Measurements from ENCODE around the gene PCTP. TPM values are rescaled to one million over a fixed set of nuclear protein-coding genes. Genes with fewer than 3 reads are reported as not detected.

The PCTP gene
- total RNA-seq, 1 experiment from 2014 or later = 17.1 TPM

DNA sequence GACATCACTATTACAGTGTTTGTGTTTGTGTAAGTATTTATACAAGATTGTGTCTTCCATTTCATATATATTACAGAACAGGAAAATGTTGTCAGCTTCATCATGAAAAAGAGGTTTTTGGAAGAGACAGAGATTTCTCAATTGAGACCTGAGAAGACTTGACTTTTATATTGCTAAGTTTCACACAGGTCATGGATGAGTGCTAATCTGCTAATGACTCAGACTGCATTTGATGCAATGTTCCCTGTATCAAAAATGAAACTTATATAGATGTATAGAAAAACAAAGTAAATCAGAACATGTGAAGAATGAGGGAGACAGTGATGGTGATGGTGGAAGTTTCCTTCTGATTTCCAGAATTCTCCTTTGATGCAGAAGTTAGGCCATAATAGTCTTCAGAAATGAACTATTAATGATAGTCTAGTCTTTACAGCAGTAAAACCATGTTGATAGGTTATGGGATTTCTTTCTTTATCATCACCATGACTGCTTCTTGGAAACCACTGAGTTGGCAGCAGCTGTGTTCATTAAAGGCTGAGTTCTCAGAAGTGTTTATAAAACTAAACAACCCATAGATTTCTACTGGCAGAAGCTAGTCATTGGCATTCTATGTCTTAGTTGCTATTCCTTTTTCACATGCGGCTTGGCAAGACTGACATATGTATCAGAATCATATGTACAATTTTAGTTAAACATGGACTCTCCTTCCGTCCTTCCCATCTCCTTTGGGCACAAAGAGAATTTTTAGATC lies 56.1 kb downstream of the PCTP start:
- Histone ChIP-seq H3K14ac (ENCODE audit: insufficient read depth, low read length) (no peak overlapping the region), H2BK120ac (ENCODE audit: low read depth, low read length, poor library complexity, severe bottlenecking) (no peak overlapping the region), H3K23ac (ENCODE audit: insufficient read length, low read depth, low read length) (no peak overlapping the region), H4K5ac (ENCODE audit: insufficient read length, low read depth, low read length) (no peak overlapping the region), H3T11ph (ENCODE audit: low read length) (no peak overlapping the region), H3K56ac (ENCODE audit: insufficient read length, low read depth, low read length) (no peak overlapping the region), H2BK12ac (ENCODE audit: insufficient read length, low read depth, low read length) (no peak overlapping the region), H3K23me2 (ENCODE audit: insufficient read length, low read depth, low read length, poor library complexity, severe bottlenecking) (no peaks in the 10 kb centered on the region), H3K4ac (ENCODE audit: low read depth, low read length) (no peak overlapping the region), H3K18ac (ENCODE audit: insufficient read length, low read depth, low read length) (no peak overlapping the region), H3K4me2 (ENCODE audit: insufficient read depth, insufficient read length, low read length) (no peak overlapping the region), H2AFZ (ENCODE audit: low read length) (no peak overlapping the region), H2BK5ac (ENCODE audit: insufficient read length, low read length) (no peak overlapping the region), H4K91ac (ENCODE audit: insufficient read length, low read depth, low read length) (no peak overlapping the region), H3K79me2 (ENCODE audit: insufficient read depth, low read length) (no peaks in the 10 kb centered on the region), H3K27me3 (ENCODE audit: insufficient read depth, low read length) (no peaks in the 10 kb centered on the region), H2AK5ac (ENCODE audit: insufficient read length, low read length) (no peak overlapping the region), H2BK15ac (ENCODE audit: low read depth, low read length) (no peak overlapping the region), H3K79me1 (ENCODE audit: insufficient read depth, low read depth, low read length, poor library complexity, severe bottlenecking) (no peaks in the 10 kb centered on the region), H4K20me1 (ENCODE audit: control insufficient read depth, insufficient read depth, insufficient read length) (no peaks in the 10 kb centered on the region), H2BK20ac (ENCODE audit: low read depth, low read length, poor library complexity, severe bottlenecking) (no peak overlapping the region), H4K8ac (replicated peaks; ENCODE audit: insufficient read length, low read depth, low read length) (no peak overlapping the region), H3K4me1 (ENCODE audit: insufficient read depth, low read length) (no peaks in the 10 kb centered on the region), H3K27ac (ENCODE audit: insufficient read length, low read depth, low read length) (no peak overlapping the region), H3K9ac (ENCODE audit: extremely low read depth, insufficient read length, low read length) (no peak overlapping the region), H3K9me3 (ENCODE audit: control insufficient read depth, low read depth, low read length) (no peaks in the 10 kb centered on the region)
- Mint-ChIP-seq H3K4me1 (no peaks in the 10 kb centered on the region), H3K36me3 (ENCODE audit: insufficient read depth in 1 of 3, low read depth in 3 of 3) (no peaks in the 10 kb centered on the region; a peak in 2 of 7 replicates), H3K27me3 (ENCODE audit: low read depth) (no peaks in the 10 kb centered on the region), H3K4me3 (no peak overlapping the region), H3K9me3 (peaks cover 12 to 16% of the 10 kb centered on the region in 2 experiments; a peak in 4 of 5 replicates), H3K27ac (no peak overlapping the region)
- TF ChIP-seq, protein P1, sequence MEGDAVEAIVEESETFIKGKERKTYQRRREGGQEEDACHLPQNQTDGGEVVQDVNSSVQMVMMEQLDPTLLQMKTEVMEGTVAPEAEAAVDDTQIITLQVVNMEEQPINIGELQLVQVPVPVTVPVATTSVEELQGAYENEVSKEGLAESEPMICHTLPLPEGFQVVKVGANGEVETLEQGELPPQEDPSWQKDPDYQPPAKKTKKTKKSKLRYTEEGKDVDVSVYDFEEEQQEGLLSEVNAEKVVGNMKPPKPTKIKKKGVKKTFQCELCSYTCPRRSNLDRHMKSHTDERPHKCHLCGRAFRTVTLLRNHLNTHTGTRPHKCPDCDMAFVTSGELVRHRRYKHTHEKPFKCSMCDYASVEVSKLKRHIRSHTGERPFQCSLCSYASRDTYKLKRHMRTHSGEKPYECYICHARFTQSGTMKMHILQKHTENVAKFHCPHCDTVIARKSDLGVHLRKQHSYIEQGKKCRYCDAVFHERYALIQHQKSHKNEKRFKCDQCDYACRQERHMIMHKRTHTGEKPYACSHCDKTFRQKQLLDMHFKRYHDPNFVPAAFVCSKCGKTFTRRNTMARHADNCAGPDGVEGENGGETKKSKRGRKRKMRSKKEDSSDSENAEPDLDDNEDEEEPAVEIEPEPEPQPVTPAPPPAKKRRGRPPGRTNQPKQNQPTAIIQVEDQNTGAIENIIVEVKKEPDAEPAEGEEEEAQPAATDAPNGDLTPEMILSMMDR (conservative IDR thresholded peaks at IDR 0.05) = no peak
- no CpG with 5 or more reads among the region's 2 CpGs for whole genome bisulfite sequencing (ENCODE audit: extremely low coverage, insufficient read length, low lambda C conversion rate)
- DNase-seq = no peak
